Measurements from ENCODE around the gene PSMG4. TPM values are rescaled to one million over a fixed set of nuclear protein-coding genes. Genes with fewer than 3 reads are reported as not detected.

The PSMG4 gene
- total and polyA plus RNA-seq, 9 of the 15 experiments (the other 6 are each of a cell fraction or from before 2014, with no cell fraction given): 12.9 to 185 (median 52.0) TPM

DNA sequence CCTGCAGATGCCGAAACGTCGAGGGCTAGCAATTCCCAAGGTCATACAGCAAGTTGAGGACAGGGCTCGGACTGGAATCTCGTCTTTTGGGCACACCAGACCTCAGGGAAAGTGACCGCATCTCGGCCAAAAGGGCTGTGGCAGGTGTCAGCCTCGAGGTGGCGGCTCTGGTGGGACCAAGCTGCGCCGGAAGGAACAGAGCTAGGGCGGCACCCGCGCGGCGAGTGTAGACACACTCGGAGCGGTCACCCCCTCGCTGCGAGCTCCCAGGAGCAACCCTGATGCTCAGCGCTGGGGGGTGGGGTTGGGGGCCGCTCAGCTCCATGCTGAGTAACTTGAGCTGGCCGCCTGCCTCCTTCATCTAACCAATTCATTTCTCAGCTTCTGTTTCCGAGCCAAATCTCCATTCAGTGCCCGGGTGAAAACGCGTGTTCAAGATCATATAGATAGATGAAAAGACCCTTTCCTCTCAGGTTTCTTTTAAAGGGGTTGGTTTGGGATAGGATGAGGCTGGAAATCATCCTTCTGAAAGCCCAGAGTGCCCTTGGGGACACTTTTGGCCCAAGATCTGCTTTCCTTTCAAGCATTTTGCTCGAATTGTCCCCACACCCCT, 29.1 kb upstream of the PSMG4 start (continued):
- TF ChIP-seq FOXP4 (CRISPR knock-in tag; IDR thresholded peaks at IDR 0.05; ENCODE audit: borderline replicate concordance) (peak; percentile 54; the same call in 1 of the 2 replicates), ZNF23 (CRISPR knock-in tag; IDR thresholded peaks at IDR 0.05) (no peak), RNF2 (IDR thresholded peaks at IDR 0.05) (0 out of 2 replicates have a peak, but pooled peaks have one; percentile 35), E2F6 (IDR thresholded peaks at IDR 0.05; ENCODE audit: borderline replicate concordance in 1 of 2, extremely low read depth in 1 of 2, insufficient read depth in 1 of 2, insufficient read length in 1 of 2, low read depth in 1 of 2, low read length in 1 of 2, poor library complexity in 1 of 2, severe bottlenecking in 1 of 2) (peak; percentile 57 to 86), KDM2B (CRISPR knock-in tag; IDR thresholded peaks at IDR 0.05) (0 out of 2 replicates have a peak, but pooled peaks have one; percentile 60), ZBTB40 (IDR thresholded peaks at IDR 0.05) (peak; percentile 55; the same call in 1 of the 2 replicates), ZBTB40 (CRISPR knock-in tag; IDR thresholded peaks at IDR 0.05) (peak; percentile 54; the same call in 1 of the 2 replicates), NFIC (IDR thresholded peaks at IDR 0.05) (peak; percentile 45; the same call in 1 of the 2 replicates), ZNF511 (CRISPR knock-in tag; IDR thresholded peaks at IDR 0.05) (peak; percentile 79), HNRNPLL (IDR thresholded peaks at IDR 0.05; ENCODE audit: low read depth, low read length, poor library complexity, severe bottlenecking) (peak; percentile 9), NCOA6 (IDR thresholded peaks at IDR 0.05) (no peak)
- TF ChIP-seq, protein P1, sequence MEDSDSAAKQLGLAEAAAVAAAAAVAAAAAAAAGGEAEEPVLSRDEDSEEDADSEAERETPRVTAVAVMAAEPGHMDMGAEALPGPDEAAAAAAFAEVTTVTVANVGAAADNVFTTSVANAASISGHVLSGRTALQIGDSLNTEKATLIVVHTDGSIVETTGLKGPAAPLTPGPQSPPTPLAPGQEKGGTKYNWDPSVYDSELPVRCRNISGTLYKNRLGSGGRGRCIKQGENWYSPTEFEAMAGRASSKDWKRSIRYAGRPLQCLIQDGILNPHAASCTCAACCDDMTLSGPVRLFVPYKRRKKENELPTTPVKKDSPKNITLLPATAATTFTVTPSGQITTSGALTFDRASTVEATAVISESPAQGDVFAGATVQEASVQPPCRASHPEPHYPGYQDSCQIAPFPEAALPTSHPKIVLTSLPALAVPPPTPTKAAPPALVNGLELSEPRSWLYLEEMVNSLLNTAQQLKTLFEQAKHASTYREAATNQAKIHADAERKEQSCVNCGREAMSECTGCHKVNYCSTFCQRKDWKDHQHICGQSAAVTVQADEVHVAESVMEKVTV (CRISPR knock-in tag; IDR thresholded peaks at IDR 0.05): no peak
